IPS DF 4.7 (cell line): ENCODE measurements around the gene CRIP1.

ENCODE experiments used
- DNase-seq: peaks from one replicate; pipeline ENCODE4 v3.0.0-alpha.2; 2013; ENCODE audit warnings: low spot score; ENCODE audit errors: extremely low read depth

CRIP1 gene

DNA sequence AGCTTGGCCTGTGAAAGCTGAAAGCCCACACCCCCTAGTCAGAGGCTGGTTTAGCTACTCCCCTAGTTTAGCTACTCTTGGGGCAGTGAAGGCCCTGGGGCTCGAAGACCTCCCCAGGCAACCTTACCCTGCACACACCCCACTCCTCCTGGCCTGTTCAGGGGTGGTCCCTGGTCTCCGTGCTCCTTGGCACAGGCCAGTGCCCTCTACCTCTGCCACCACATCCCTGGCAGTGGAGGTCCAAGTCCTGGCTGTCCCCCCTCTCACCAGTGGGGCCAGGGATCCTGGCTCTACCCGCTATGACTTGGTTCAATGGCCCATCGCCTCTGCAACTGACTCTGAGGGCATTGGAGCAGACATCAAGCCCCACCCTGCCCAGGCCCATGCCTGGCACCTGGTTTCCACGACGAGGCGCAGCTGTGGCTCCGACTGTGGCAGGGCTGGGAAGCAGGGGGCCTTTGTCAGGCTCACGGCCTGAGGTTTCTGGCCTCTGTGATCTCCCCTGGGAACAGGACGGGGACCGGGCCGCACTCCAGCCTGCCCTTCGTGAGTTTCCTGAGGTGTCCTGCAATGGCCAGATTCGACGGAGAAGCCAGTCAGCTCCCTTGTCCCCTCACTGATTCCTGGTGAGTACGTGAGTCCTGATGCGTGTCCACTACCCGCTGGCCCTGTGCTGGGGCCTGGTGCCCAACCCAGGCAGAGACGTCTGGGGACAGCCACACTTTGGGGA, 45.4 kb downstream of the CRIP1 start:
- DNase-seq: no peak

DNA sequence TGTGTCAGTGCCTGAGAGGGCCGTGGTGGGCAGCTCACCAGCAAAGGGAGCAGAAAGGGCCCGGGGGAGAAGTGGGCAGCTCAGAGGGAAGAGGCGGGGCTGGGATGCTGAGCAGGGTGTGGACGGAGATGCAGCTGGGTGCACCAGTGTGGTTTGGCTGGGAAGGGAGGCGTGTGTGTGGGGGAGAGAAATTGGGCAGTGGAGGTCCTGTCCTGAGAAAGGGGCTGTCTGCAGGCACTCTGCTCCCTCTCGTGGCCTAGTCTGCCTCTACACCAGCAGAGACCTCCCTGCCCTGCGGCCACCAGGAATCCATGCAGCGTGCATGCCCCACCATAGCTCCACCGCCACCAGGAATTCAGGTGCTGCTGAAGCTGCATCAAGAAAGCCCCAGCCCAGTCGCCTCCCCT, 46.1 kb downstream of the CRIP1 start:
- no peak for DNase-seq

DNA sequence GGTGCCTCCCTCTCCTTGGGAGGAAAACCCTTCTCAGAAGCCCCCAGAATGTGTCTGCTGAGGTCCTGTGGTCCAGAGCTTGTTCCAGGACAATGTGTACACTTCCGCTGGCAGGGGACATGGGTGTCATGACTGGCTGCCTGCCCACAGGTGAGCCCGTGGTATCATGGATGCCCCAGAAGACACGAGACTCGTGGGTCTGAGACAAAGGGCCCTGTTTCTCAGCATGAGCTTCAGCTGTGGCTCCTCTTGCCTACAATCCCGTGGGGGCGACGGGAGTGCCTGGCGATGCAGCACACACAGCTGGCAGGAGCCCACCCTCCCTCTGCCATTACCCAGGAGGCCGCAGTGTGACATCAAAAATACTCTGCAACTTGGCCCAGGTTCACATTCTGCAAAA, 46.7 kb downstream of the CRIP1 start:
- DNase-seq: no peak

DNA sequence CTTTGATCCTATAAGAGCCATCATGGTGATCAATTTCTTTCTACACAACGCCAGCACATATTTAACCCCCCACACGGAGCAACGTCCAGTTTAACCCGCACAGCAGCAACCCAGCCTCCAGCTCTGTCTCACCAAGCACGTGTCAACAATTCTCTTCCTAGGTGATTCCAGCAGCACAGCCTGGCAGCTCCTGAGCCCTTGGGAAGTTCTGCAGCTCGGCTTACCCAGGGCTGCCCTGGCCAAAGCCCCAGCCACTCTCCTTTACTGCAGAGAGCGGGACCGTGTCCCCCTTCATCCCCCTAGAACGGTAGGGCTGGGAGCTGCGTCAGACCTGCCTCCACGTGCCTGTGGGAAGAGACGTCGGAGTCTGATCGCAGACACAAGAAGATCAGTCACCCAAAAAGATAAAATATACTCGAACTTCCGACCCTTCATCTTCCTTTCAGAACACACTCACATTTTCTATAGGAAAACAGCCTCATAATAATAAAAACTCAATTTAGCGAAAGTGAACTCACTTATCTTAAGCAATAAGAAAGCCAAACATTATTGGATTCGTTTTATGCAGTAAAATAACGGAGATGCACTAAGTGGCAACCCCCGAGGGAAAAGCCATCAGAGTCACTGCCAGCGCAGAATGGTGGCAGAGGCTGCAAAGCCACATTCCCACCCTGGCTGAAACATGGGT, 47.3 kb downstream of the CRIP1 start:
- no peak for DNase-seq

DNA sequence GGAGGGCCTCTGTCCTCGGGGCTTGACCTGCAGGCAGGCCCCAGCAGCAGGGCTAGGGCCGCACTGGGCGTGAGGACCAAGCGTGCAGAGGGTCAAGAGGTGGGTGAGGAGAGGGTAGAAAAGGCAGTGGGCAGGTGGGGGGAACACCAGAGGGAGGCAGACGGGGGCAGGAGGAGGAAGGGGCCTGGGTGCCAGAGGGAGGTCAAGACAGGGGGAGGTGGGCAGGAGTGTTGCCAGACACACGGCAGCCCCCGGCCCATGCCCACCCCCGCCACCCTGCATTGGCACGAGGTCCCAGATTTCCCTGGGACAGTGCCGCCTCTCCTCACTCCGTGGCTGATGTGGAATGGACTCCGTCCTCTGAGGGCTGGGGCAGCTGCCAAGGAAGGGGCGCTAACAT, 47.9 kb downstream of the CRIP1 start:
- DNase-seq: no peak

DNA sequence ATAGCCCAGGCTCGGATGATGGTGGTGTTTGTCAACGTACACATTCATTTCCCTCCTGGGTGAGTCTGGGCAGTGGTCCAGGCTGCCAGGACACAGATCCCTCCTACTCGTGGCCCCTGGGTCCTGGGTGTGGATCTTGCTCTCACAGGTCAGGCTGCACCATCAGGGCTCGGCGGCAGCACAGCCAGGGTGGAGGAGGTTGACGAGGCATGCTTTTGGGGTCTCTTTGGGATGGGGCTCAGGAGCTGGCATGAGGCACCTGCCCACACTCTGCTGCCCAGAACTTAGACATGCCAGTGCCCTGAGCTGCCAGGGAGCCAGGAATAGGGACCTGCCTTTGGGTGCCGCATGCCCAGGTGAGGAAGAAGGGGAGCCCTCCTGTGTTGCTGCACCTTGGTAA, 49.4 kb downstream of the CRIP1 start:
- no peak for DNase-seq

DNA sequence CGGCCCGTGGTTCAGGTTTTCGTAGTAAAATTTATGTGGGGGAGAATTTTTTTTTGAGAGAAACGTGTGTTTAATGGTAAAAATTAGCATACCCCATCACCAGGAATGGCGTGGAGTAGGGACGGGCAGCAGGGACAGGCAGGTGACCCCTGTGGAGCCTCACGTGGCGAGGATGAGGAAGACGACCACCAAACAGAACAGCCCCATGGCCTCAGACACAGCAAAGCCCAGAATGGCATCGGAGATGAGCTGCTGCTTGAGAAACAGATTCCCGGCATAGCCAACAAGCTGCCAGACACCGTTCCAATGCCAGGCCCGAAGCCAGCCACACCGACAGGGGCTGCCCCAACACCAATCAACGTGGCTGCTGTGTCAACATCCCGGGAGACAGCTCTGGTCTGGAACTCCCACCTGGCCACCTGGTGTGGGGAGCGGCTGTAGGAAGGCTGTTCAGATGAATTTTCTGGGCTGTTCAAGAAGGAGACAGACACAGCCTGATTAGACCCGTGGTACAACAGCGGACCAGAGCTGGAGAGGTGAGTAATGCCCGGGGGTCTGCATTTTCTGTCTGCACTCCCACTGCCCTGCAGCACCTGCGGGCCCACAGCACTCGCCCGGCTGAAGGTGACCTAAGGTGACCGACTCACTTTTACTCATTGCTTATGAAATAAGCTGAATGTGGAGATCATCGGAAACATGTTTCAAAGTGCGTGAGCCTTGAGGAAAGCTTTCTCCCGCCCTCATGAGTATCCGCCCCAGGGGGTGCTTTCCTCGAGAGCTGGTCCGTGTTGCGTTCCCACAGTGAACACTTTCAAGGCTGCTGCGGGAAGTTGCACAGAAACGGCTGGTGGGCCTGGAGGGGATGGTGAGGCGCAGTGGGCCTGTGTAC, 50.2 kb downstream of the CRIP1 start:
- no peak for DNase-seq

DNA sequence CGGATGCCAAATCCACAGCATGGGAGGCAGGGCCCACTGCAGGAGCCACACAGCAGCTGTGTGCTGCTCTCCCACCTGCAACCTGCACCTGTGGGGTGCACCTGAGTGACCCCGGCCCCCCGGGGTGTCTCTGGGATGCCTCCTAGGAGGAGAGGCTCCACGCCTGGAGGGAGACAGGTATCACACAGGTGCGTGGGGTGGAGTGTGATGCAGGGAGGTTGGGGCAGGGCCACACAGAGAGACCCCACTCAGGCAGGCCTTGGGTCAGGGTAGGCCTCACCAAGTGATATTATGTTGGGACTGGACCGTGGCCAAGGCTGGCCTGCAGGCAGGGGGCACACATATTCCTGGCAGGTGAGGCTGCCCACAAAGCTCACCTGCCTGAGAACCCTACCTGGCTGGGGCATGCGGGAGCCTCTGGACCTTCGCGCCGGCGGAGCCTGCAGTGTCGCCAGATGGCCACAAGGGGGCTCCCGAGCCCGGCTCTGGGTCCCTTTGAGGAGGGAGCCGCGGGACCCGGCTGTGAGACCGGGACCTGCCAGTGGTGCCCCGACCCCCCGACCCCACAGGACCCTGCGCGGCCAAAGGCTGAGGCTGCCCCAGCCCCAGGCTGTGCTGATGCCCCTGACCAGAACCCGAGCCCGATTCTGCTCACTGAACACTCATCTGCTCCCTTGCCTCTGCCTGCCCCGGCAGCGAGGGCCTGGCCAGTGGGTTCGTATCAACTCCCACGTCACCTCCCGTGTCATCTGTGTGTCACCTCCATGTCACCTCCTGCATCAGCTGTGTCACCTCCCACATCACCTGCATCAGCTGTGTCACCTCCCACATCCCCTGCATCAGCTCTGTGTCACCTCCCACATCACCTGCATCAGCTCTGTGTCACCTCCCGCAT, 51.1 kb downstream of the CRIP1 start:
- DNase-seq: no peak
